ENCODE results near the gene LGR6.

LGR6 gene

GRCh38 chr1:202207292-202207691 is 13.7 kb downstream of the LGR6 start:
- TF ChIP-seq ZNF274 (IDR thresholded peaks at IDR 0.05; ENCODE audit: low read depth, low read length): no peak
- H3K4me3 ChIP-seq (ENCODE audit: low read length): no peak overlapping the region

- TF ChIP-seq ZNF274 (IDR thresholded peaks at IDR 0.05; ENCODE audit: low read depth, low read length): no peak
- no peak overlapping the region for H3K4me3 ChIP-seq (ENCODE audit: low read length)
Observed at GRCh38 chr1:202208351-202208857, 14.8 kb downstream of the LGR6 start.

DNA sequence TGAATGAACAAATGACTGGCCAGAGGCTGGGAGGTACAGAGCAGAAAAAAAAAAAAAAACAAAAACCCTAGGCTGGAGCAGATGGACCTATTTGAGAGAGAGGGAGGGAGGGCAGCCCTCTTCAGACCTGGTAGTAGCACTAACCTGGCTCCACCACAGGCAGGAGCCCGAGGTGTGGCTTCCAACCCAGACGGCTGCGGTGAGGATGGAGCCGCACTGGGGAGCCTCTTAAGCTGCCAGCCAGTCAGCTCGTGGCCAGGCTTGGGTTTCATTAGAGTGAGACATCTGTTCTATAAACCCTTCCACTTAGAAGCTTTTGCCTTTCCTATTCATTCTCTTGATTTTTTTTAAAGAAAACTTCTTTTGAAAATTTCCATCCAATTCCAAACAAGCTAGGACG is 16.8 kb downstream of the LGR6 start:
- no peak overlapping the region for H3K4me3 ChIP-seq (ENCODE audit: low read length)
- no peak for TF ChIP-seq ZNF274 (IDR thresholded peaks at IDR 0.05; ENCODE audit: low read depth, low read length)

GRCh38 chr1:202210969-202211368 is 17.4 kb downstream of the LGR6 start:
- TF ChIP-seq ZNF274 (IDR thresholded peaks at IDR 0.05; ENCODE audit: low read depth, low read length): no peak
- no peak overlapping the region for H3K4me3 ChIP-seq (ENCODE audit: low read length)

DNA sequence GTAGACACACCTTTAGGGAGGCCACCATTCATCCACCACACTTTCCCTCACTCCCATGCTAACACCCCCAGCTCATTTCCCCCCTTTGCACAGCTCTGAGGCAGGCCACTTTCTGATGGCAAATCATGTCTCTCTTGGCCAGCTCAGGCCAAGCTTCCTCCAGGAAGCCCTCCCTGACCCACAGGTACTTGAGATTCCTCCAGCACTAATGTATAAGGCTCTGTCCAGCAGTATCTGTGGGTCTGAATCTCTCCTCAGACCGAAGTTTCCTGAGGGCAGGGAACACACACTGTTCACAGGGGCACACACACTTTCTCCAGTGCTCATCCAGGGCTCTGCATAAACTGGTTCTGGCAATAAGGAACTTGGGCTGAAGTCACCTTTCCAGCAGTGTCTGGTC is 19.2 kb downstream of the LGR6 start:
- no peak for TF ChIP-seq ZNF274 (IDR thresholded peaks at IDR 0.05; ENCODE audit: low read depth, low read length)
- no peak overlapping the region for H3K4me3 ChIP-seq (ENCODE audit: low read length)

- TF ChIP-seq ZNF274 (IDR thresholded peaks at IDR 0.05; ENCODE audit: low read depth, low read length): no peak
- H3K4me3 ChIP-seq (ENCODE audit: low read length): no peak overlapping the region
Observed at GRCh38 chr1:202213361-202214088, 19.9 kb downstream of the LGR6 start.

GRCh38 chr1:202214089-202214843 is 20.7 kb downstream of the LGR6 start:
- no peak overlapping the region for H3K4me3 ChIP-seq (ENCODE audit: low read length)
- no peak for TF ChIP-seq ZNF274 (IDR thresholded peaks at IDR 0.05; ENCODE audit: low read depth, low read length)

DNA sequence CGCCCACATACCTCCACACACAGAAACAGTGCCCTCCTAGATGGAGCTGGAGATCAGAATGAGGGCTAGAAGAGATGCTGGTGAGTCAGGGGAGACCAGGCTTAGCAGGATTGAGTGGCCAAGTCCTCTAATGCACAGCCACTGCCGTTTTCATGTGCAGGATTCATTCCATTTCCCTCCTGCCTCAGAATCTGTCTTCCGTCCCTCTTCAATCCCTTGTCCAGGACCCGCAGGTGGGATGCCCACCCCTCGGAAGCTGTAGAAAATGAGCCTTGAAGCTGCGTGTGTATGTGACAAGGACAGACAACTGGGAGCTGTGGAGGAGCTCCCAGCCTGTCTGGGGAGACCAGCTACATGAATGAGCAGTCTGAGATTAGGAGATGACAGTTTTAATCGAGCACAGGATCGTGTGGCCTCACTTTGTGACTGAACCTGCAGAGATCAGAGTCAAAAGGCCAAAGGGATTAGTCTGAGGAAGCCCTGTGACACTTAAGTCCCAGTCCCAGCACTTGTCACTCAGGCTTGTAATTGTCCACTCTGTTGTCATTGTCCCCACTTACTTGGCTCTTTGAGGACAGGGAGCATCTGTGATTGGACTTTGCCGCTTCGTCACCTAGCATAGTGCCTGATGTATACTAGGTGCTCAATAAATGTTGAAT is 22.0 kb downstream of the LGR6 start:
- H3K4me3 ChIP-seq (ENCODE audit: low read length): no peak overlapping the region
- no peak for TF ChIP-seq ZNF274 (IDR thresholded peaks at IDR 0.05; ENCODE audit: low read depth, low read length)

GRCh38 chr1:202216691-202217090 is 23.1 kb downstream of the LGR6 start:
- no peak for TF ChIP-seq ZNF274 (IDR thresholded peaks at IDR 0.05; ENCODE audit: low read depth, low read length)
- no peak overlapping the region for H3K4me3 ChIP-seq (ENCODE audit: low read length)

DNA sequence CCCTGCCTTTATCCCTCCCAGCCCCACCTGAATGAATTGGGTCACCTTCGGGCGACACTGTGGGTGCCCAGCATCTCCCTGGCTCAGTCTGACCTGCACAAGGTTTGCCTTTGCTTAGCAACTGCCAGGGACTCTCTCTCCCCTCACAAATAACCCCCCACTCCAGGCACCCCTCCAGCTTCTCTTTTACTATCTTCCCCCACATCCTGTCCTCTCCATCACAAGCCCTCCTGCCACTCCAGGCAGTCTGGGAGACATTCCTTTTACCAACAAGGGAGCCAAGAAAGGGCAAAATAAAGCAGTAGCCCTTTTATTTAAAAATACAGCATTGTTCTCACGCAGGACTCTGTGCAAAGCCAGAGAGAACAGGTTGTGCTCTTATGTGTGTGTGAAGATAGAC is 23.9 kb downstream of the LGR6 start:
- no peak overlapping the region for H3K4me3 ChIP-seq (ENCODE audit: low read length)
- TF ChIP-seq ZNF274 (IDR thresholded peaks at IDR 0.05; ENCODE audit: low read depth, low read length): no peak

DNA sequence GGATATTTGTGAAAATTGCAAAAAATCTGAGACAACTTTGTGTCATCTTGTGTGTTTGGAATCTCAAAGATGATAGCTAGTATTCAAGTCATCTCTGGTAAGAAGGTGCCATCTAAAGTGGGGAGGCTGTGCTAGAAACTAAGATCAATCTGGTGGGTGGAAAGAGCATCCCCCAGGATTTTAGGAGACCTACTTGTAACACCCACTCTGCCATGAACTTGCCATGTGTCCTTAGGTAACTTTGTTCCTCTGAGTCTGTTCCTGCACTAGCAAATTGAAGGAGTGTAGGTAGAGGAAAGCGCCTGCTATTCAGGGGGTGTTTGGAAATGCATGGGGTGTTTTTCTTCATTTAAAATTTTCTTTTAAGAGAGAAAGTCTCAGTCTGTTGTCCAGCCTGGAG is 24.4 kb downstream of the LGR6 start:
- TF ChIP-seq ZNF274 (IDR thresholded peaks at IDR 0.05; ENCODE audit: low read depth, low read length): no peak
- H3K4me3 ChIP-seq (ENCODE audit: low read length): no peak overlapping the region

DNA sequence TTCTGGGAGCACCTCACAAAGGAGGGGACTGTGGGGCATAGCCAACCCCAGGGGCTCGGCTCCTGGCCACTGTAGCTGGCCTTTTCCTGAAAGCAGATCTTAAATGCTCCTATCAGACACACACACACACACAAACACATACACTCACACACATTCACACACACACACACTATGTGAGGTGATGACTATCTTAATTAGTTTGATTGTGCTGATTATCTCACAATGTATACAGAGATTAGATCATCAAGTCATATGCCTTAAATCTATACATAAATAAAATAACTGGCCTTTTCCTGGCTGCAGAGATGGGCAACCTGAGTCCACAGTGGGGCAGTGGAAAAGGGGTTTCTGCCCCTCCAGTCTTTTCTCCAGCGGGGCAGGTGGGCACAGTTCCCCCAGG is 27.1 kb downstream of the LGR6 start:
- H3K4me3 ChIP-seq (ENCODE audit: low read length): no peak overlapping the region
- no peak for TF ChIP-seq ZNF274 (IDR thresholded peaks at IDR 0.05; ENCODE audit: low read depth, low read length)

DNA sequence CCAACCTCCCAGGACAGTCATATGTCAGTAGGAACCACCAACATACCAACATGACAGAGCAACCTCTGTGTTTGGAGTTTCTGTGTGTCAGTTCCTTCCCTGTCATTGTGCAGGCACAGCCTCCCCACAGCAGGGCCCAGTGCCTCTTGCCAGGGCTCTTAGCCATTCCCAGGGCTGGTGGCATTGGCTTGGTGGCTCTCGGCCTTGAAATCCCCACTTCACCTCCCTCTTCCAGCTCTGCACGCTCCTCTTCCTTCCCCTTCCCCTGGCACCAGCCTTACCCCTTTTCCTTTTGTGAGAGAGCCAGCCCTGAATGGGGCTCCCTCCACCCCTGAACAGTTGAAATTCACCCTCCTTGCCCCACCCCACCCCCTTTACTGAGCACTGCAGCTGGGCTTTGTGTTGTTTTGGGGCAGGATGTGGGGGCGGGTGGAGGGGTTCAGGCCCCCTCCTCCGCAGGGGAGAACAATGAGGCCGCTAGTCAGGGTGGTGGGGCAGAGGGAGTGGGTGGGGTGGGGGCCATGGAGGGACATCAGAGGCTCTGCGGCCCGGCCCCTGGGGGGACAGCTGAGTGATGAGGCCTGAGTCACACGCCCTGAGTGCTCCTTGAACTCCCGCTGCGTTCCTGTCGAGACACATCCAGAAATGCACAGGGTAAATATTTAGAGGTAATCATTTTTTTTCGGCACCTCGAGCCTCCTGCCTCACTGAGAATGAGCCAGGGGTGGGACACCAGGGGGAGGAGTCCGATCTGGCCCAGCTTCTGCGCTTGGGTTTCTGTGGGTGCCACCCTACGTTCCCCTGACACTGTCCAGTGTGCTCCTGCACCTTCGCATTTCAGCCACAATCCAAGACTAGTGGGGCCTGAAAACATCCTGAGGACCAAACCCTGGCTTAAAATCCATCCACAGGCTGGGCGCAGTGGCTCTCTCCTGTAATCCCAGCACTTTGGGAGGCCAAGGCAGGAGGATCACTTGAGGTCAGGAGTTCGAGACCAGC is 28.6 kb downstream of the LGR6 start:
- TF ChIP-seq ZNF274 (IDR thresholded peaks at IDR 0.05; ENCODE audit: low read depth, low read length): no peak
- no peak overlapping the region for H3K4me3 ChIP-seq (ENCODE audit: low read length)

Measured in GM08714 (cell line).